H7 (cell line): ENCODE measurements around the gene CEP350. TPM values are rescaled to one million over a fixed set of nuclear protein-coding genes. Genes with fewer than 3 reads are reported as not detected.

Source experiments
- DNase-seq: peaks from one replicate; pipeline ENCODE4 v3.0.0; 2012
- H3K27me3 ChIP-seq: 2 replicates; pipeline ENCODE4 v1.6.0; 2011; ENCODE audit warnings: mild to moderate bottlenecking, low read length; ENCODE audit not compliant: control insufficient read depth, insufficient read depth
- H3K36me3 ChIP-seq: replicated peaks from 2 replicates; pipeline ENCODE4 v1.5.1; 2011; ENCODE audit warnings: low read length; ENCODE audit not compliant: control insufficient read depth, insufficient read depth
- H3K4me3 ChIP-seq: 2 replicates; pipeline ENCODE4 v1.5.1; 2011; ENCODE audit warnings: low read depth, mild to moderate bottlenecking, control low read depth, low read length, moderate library complexity; ENCODE audit not compliant: insufficient read depth
- total RNA-seq: library from RNA; depleted of rRNA; stranded (reverse); fragments of >200 nt; shearing (Covaris generic); gene quantifications from 2 replicates; pipeline ENCODE4 v1.2.3, GENCODE V29; 2014; rRNA removed

Gene CEP350, protein sequence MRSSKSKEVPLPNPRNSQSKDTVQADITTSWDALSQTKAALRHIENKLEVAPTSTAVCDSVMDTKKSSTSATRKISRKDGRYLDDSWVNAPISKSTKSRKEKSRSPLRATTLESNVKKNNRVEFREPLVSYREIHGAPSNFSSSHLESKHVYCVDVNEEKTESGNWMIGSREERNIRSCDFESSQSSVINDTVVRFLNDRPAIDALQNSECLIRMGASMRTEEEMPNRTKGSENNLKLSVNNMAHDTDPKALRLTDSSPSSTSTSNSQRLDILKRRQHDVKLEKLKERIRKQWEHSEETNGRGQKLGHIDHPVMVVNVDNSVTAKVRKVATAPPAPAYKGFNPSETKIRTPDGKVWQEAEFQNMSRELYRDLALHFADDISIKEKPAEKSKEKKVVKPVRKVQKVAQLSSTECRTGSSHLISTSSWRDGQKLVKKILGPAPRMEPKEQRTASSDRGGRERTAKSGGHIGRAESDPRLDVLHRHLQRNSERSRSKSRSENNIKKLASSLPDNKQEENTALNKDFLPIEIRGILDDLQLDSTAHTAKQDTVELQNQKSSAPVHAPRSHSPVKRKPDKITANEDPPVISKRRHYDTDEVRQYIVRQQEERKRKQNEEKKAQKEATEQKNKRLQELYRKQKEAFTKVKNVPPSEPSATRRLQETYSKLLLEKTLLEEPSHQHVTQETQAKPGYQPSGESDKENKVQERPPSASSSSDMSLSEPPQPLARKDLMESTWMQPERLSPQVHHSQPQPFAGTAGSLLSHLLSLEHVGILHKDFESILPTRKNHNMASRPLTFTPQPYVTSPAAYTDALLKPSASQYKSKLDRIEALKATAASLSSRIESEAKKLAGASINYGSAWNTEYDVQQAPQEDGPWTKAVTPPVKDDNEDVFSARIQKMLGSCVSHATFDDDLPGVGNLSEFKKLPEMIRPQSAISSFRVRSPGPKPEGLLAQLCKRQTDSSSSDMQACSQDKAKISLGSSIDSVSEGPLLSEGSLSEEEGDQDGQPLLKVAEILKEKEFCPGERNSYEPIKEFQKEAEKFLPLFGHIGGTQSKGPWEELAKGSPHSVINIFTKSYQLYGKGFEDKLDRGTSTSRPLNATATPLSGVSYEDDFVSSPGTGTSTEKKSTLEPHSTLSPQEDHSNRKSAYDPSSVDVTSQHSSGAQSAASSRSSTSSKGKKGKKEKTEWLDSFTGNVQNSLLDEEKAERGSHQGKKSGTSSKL (N-terminal part only)
- total RNA-seq, result 22.2 and 41.0 TPM in 2 replicates

GRCh38 chr1:179954493-179955286 is at the start of gene CEP350:
Gene CEP350 (plus strand): TSS chr1:179954810. CDS start chr1:179986182, 31,372 bp downstream.
- Histone ChIP-seq H3K36me3 (no peaks in the 10 kb centered on the region), H3K27me3 (no peaks in the 10 kb centered on the region), H3K4me3 (peak within 1 kb of the TSS; percentile 99)
- DNase-seq, result peak; percentile 87

DNA sequence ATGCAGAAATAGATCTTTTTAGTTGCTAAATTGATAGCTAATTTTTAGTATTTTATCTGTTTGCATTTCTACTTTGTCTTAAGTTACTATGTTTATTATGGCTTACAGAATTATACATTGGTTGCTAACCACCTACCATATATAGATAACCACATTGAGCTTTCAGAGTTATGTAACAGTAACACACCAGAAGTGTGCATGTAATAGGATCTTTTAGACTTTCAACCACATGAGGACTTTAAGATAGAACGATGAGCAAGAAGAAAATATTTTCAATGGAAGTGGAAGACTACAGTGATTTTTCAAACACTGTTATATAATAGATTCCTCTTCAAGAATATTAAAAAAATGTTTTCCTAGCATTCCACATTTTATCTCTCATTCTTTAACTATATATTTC is 43.7 kb upstream of the CEP350 start:
- Histone ChIP-seq H3K27me3 (no peaks in the 10 kb centered on the region), H3K4me3 (no peak overlapping the region), H3K36me3 (no peaks in the 10 kb centered on the region; the same call in 1 of the 2 replicates)
- no peak for DNase-seq

DNA sequence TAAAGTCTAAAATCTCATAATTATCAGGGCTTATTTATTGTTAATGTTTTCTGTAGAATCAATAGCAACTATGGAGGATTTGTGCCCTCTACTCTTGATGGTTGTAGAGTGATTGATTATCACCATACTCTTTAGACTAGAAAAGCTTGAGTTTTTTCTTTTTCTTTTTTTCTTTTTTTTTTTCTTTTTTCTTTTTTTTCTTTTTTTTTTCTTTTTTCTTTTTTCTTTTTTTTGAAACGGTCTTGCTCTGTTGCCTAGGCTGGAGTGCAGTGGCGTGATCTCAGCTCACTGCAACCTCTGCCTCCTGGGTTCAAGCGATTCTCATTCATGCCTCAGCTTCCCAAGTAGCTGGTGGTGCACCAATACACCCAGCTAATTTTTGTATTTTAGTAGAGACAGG is 42.8 kb upstream of the CEP350 start:
- H3K36me3 ChIP-seq, result no peaks in the 10 kb centered on the region; the same call in 1 of the 2 replicates
- DNase-seq, result no peak

GRCh38 chr1:179917601-179918429 is 36.8 kb upstream of the CEP350 start:
- H3K4me3 ChIP-seq, result no peak overlapping the region
- no peaks in the 10 kb centered on the region for H3K27me3 ChIP-seq
- no peak for DNase-seq
- H3K36me3 ChIP-seq, result peaks cover 4% of the 10 kb centered on the region

More for the DNA sequence above, 42.8 kb upstream of the CEP350 start:
- Histone ChIP-seq H3K27me3 (no peaks in the 10 kb centered on the region), H3K4me3 (no peak overlapping the region)

DNA sequence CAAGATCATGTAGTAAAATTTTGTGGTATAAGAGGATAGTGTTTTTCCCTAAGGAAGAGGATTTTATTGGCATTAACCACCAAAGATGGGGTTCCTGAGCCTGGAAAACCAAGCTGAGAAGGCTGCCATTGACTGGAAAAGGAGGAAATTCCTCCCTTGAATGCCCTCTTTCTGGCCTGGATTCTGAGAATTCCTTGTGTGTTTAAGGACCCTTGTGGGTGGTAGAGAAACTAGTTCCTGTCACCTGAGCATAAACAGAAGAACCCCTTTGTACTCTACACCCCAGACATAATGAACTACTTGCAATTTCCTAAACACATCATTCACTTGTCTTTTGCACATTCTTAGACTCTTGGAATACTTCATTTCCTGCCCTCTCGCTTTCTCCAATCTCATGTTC is 33.1 kb upstream of the CEP350 start:
- Histone ChIP-seq H3K4me3 (no peak overlapping the region), H3K27me3 (no peaks in the 10 kb centered on the region), H3K36me3 (peaks cover 4% of the 10 kb centered on the region)
- peak; percentile 24 for DNase-seq

DNA sequence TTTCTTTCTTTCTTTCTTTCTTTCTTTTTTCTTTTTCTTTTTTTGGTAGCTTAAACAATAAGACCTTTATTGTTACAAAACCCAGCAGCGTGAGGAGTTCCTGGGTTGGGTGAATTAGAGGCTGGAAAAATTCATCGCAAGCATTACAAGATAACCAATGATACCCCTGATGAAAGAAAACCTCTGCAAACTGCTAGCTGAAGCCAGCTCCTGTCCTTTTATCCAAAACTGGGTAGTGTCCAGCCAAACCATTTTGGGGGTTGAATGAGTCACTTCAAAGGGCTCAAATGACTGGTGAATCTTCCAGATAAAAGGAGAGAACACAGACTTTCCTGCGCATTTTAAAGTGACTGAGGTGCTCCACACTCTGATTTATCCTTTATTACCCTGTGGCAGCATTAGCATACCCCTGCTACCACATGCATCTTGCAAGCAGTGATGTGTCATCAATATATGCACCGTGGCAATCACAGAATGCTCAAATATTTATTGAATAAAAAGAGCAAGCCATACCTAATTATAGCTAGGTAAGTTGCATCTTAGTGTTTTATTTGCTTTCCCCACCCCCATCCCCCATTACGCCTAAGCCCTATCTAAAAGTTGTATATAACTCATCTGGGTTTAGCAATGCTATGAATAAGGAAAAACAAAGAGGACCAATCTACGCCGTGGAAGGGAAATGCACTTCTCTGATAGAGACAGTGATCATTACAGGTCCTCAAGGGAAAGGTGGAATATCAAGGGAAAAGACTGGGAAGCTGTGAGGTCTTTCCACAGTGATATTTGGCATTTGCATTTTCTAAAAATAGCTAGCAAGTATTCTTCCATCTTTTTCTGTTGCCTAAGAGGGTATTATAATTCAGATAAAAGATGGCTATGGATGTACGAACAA is 32.4 kb upstream of the CEP350 start:
- no peak overlapping the region for H3K4me3 ChIP-seq
- peaks cover 4% of the 10 kb centered on the region for H3K36me3 ChIP-seq
- DNase-seq, result no peak
- no peaks in the 10 kb centered on the region for H3K27me3 ChIP-seq

DNA sequence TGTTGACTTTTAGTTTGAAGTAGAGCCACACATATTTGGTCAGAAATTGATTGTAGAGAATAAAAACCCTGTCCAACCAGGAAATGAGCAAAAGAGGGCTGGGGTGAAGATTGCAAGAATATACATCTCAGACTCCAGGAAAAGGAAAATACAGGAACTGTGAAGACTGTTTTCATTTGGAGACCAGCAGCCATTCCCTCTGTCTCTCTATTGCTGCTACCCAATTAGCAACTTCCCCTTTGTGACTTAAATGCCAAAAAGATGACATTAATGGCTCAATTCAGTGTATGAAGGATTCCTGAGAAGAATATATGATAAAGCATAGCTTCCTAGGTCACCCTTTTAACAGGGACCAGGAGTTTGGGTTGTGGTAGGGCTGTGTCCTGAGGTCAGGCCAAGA is 31.6 kb upstream of the CEP350 start:
- Histone ChIP-seq H3K36me3 (no peaks in the 10 kb centered on the region; the same call in 1 of the 2 replicates), H3K4me3 (no peak overlapping the region), H3K27me3 (no peaks in the 10 kb centered on the region)
- no peak for DNase-seq

- no peak overlapping the region for H3K4me3 ChIP-seq
- no peak for DNase-seq
- no peaks in the 10 kb centered on the region; the same call in 1 of the 2 replicates for H3K36me3 ChIP-seq
- no peaks in the 10 kb centered on the region for H3K27me3 ChIP-seq
Observed at GRCh38 chr1:179924268-179924667, 30.3 kb upstream of the CEP350 start.

DNA sequence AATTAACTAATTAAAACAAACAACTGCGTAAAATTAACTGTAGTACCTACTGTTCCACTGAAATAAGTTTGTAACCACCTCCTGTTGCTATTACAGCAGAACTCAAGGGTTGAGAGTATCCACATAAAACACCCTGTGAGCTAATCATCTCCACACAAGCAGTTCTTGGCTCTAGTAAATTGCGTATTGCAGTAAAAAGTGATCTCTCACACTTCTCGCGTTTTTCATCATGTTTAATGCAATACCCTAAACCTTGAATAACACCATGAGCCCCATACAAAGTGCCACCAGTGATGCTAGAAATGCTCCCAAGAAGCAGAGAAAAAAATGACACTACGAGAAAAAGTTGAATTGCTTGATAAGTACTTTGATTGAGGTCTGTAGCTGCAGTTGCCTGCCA is 29.3 kb upstream of the CEP350 start:
- Histone ChIP-seq H3K27me3 (no peaks in the 10 kb centered on the region), H3K4me3 (no peak overlapping the region), H3K36me3 (no peaks in the 10 kb centered on the region)
- DNase-seq, result no peak

GRCh38 chr1:179925922-179926849 is 28.4 kb upstream of the CEP350 start:
- Histone ChIP-seq H3K27me3 (no peaks in the 10 kb centered on the region), H3K36me3 (no peaks in the 10 kb centered on the region), H3K4me3 (no peak overlapping the region)
- DNase-seq, result no peak

DNA sequence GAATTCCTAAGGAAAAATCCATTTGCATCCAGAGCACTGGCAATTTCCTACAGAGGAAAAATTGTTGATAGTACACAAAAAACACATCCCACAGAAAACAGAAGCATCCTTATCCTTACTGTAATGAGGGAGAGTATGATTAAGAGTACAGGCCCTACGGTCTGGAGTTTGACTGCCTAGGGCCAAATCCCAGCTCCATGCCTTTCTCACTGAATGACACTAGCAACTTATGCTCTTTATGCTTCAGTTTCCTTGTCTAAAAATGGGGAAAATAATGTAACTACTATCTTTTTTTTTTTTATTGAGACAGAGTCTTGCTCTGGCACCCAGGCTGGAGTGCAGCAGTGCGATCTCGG is 27.8 kb upstream of the CEP350 start:
- no peaks in the 10 kb centered on the region for H3K27me3 ChIP-seq
- no peak overlapping the region for H3K4me3 ChIP-seq
- no peaks in the 10 kb centered on the region for H3K36me3 ChIP-seq
- DNase-seq, result no peak
